ENCODE results near the gene SPPL2A.

GRCh38 chr15:50665938-50666337, 99.6 kb downstream of the SPPL2A start:
- TF ChIP-seq CTCF (IDR thresholded peaks at IDR 0.05; ENCODE audit: borderline replicate concordance, extremely low read depth, low read length, poor library complexity, severe bottlenecking) (no peak), EZH2 (IDR thresholded peaks at IDR 0.05; ENCODE audit: borderline replicate concordance, low read depth, low read length, severe bottlenecking) (no peak)

Data from DND-41 (cell line).